Mesenchymal stem cell (in vitro differentiated cells and primary cell): ENCODE data around the gene KCNK18.
A peak's percentile ranks its signal among the peaks of the same experiment; 100 is the strongest.

Experiments used
- DNase-seq: peaks from one replicate; pipeline ENCODE4 v3.0.0-alpha.2; 2013
- H2AFZ ChIP-seq: one replicate; pipeline ENCODE4 v1.6.1; 2013; ENCODE audit warnings: low read depth, mild to moderate bottlenecking, control low read depth, inconsistent platforms, low read length, moderate library complexity
- H2AK5ac ChIP-seq: 2 replicates; pipeline ENCODE4 v1.6.1; 2013; ENCODE audit warnings: low read length, moderate library complexity, mild to moderate bottlenecking, inconsistent platforms; ENCODE audit not compliant: severe bottlenecking
- H2BK120ac ChIP-seq: one replicate; pipeline ENCODE4 v1.6.1; 2013; ENCODE audit warnings: low read depth, mild to moderate bottlenecking, inconsistent platforms, low read length, moderate library complexity
- H2BK12ac ChIP-seq, 2 experiments: one replicate each; pipeline ENCODE4 v1.6.1; 2013; ENCODE audit warnings: inconsistent platforms in 2 of 2, low read length in 2 of 2, mild to moderate bottlenecking in 2 of 2, moderate library complexity in 2 of 2, control low read depth in 1 of 2
- H2BK15ac ChIP-seq: one replicate; pipeline ENCODE4 v1.6.1; 2013; ENCODE audit warnings: mild to moderate bottlenecking, low read depth, inconsistent platforms; ENCODE audit not compliant: poor library complexity, severe bottlenecking
- H2BK5ac ChIP-seq: 2 replicates; pipeline ENCODE4 v1.6.1; 2013; ENCODE audit warnings: low read depth, mild to moderate bottlenecking, low read length, control low read depth, inconsistent platforms; ENCODE audit not compliant: poor library complexity, severe bottlenecking
- H3K14ac ChIP-seq, 2 experiments: one replicate each; pipeline ENCODE4 v1.6.1; 2013; ENCODE audit warnings: inconsistent platforms in 2 of 2, low read length in 2 of 2, control low read depth in 1 of 2, mild to moderate bottlenecking in 1 of 2, moderate library complexity in 1 of 2
- H3K18ac ChIP-seq, 2 experiments: one replicate each; pipeline ENCODE4 v1.6.1; 2013; ENCODE audit warnings: inconsistent platforms in 2 of 2, low read length in 2 of 2, control low read depth in 1 of 2, low read depth in 1 of 2, mild to moderate bottlenecking in 1 of 2
- H3K23ac ChIP-seq, 2 experiments: one replicate each; pipeline ENCODE4 v1.6.1; 2013; ENCODE audit warnings: inconsistent platforms in 2 of 2, low read length in 2 of 2, mild to moderate bottlenecking in 2 of 2, moderate library complexity in 2 of 2, control low read depth in 1 of 2
- H3K27ac ChIP-seq: 2 replicates; pipeline ENCODE4 v1.5.1; 2013; ENCODE audit warnings: mild to moderate bottlenecking, moderate library complexity, low read length, control low read depth, inconsistent platforms; ENCODE audit not compliant: poor library complexity, severe bottlenecking
- H3K27me3 ChIP-seq, 2 experiments: 2 replicates each; pipeline versions ENCODE4 v1.6.1 to v1.7.0; 2013; ENCODE audit warnings: low read length in 2 of 2, mild to moderate bottlenecking in 2 of 2, moderate library complexity in 2 of 2, control low read depth in 1 of 2, inconsistent platforms in 1 of 2; ENCODE audit not compliant: control insufficient read depth in 1 of 2, insufficient read depth in 1 of 2
- H3K36me3 ChIP-seq, 2 experiments: 2 replicates each; pipeline versions ENCODE4 v1.6.1 to v1.7.0; 2013; ENCODE audit warnings: low read length in 2 of 2, control low read depth in 1 of 2, inconsistent platforms in 1 of 2, low read depth in 1 of 2, mild to moderate bottlenecking in 1 of 2; ENCODE audit not compliant: insufficient read depth in 2 of 2, control insufficient read depth in 1 of 2
- H3K4ac ChIP-seq, 2 experiments: one replicate each; pipeline ENCODE4 v1.6.1; 2013; ENCODE audit warnings: inconsistent platforms in 2 of 2, low read length in 2 of 2, mild to moderate bottlenecking in 2 of 2, moderate library complexity in 2 of 2, control low read depth in 1 of 2, low read depth in 1 of 2
- H3K4me1 ChIP-seq: 2 replicates; pipeline ENCODE4 v1.6.1; 2013; ENCODE audit warnings: low read depth, low read length, control low read depth; ENCODE audit not compliant: control insufficient read depth, insufficient read depth
- H3K4me2 ChIP-seq: 2 replicates; pipeline ENCODE4 v1.6.1; 2013; ENCODE audit warnings: low read length, mild to moderate bottlenecking, inconsistent platforms; ENCODE audit not compliant: poor library complexity, severe bottlenecking
- H3K4me3 ChIP-seq, 2 experiments: 2 replicates each; pipeline versions ENCODE4 v1.5.1 to v1.7.0; 2013; ENCODE audit warnings: low read length in 2 of 2, mild to moderate bottlenecking in 2 of 2, control low read depth in 1 of 2, low read depth in 1 of 2; ENCODE audit not compliant: insufficient read depth in 1 of 2
- H3K79me1 ChIP-seq: replicated peaks from 2 replicates; pipeline ENCODE4 v1.6.1; 2013; ENCODE audit warnings: mild to moderate bottlenecking, control low read depth, low read length, inconsistent platforms; ENCODE audit not compliant: poor library complexity, severe bottlenecking
- H3K9ac ChIP-seq: 2 replicates; pipeline ENCODE4 v1.7.0; 2013; ENCODE audit warnings: mild to moderate bottlenecking, low read length, moderate library complexity
- H3K9me3 ChIP-seq: 2 replicates; pipeline ENCODE4 v1.7.0; 2013; ENCODE audit warnings: mild to moderate bottlenecking, low read length; ENCODE audit not compliant: control insufficient read depth
- H4K8ac ChIP-seq: one replicate; pipeline ENCODE4 v1.6.1; 2013; ENCODE audit warnings: inconsistent platforms, mild to moderate bottlenecking, low read length, moderate library complexity
- H4K91ac ChIP-seq: one replicate; pipeline ENCODE4 v1.6.1; 2013; ENCODE audit warnings: mild to moderate bottlenecking, low read length, inconsistent platforms
- WGBS: methylation state at CpG from one replicate; pipeline ENCODE4 v1.1.7; 2013; ENCODE audit warnings: mixed read lengths; 5-methylcytosine and 5-hydroxymethylcytosine counted together

The KCNK18 gene

DNA sequence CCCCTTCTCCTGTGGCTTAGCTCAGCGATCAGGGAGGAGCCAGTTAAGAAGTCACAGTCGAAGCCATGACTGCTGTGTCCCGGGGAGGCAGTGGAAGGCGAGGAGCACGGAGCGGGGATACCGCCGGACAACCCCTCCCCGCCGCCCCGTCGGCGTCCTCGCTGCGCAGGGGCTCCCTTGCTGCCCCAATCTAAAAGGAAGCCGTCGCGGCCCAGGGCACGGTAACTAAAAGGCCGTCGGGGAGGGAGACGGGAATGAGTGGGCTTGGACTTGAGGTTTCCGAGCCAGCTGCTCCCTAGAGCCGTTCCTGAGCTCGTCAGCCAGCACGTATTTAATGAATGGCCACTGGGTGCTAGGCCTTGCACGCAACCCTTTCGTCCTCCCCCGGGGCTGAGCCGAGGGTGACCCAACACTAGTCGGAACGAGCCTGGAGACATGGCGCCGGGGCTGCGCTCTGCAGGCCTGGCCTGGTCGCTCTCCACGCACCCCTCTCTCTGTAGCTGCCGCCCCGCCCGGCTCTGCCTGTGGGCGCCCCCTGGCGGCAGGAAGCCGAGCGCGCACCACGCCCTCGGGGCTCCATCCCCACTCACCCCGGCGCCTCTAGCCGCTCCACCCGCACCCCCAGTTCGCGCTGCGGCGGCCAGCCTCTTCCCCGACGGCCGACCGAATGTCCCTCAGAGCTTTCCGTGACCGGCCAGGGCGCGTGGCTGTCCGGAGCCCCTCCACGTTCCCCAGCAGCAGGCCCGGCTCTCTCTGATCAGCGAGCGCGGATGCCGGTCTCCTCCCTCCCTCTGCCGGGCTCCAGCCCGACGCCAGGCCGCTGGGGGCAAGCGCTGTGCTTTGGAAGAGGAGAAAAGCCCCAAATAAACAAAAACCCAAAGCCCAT is 29.3 kb upstream of the KCNK18 start:
- Histone ChIP-seq H3K27me3 (peaks cover 99% of the 10 kb centered on the region in 2 experiments), H2BK5ac (no peak overlapping the region)
- WGBS: 4% methylated on average over 70 of the region's 75 CpGs

DNA sequence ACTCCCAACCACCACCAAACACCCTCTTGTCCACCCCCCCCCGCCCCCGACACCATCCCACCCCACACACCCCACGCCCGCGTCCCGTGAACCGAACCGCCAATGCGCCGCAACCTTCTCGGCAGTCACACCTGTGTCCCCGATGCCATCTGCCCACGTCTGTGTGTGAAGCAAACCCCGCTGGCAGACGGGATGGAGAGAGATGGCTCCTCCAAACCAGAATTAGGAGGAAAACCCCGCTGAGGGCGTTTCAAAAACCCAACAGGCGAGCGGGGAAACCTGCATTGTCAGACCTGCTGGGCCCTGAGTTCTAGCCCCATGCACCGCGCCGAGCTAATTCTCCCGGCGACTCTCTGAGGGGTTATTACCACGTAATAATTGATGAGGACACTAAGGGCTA is 28.6 kb upstream of the KCNK18 start:
- H2AFZ ChIP-seq: no peak overlapping the region
- no peak overlapping the region for H3K14ac ChIP-seq
- no peak overlapping the region for H4K91ac ChIP-seq
- H2BK15ac ChIP-seq: no peak overlapping the region
- no peaks in the 10 kb centered on the region for H3K79me1 ChIP-seq
- H2AK5ac ChIP-seq: no peak overlapping the region
- peaks cover 18% of the 10 kb centered on the region for H3K4me1 ChIP-seq
- H3K4me2 ChIP-seq: no peak overlapping the region
- no peak overlapping the region for H2BK120ac ChIP-seq
- no peak overlapping the region for H3K9ac ChIP-seq
- H3K4me3 ChIP-seq: no peak overlapping the region
- H4K8ac ChIP-seq: no peak overlapping the region
- no peak for DNase-seq
- no peak overlapping the region for H3K18ac ChIP-seq
- 12% methylated on average over 18 of the region's 25 CpGs for WGBS
- no peak overlapping the region for H3K4ac ChIP-seq
- peaks cover 99% of the 10 kb centered on the region in 2 experiments for H3K27me3 ChIP-seq
- H3K23ac ChIP-seq: no peak overlapping the region
- H3K27ac ChIP-seq: no peak overlapping the region
- H2BK12ac ChIP-seq: no peak overlapping the region
- no peak overlapping the region for H2BK5ac ChIP-seq
- no peaks in the 10 kb centered on the region for H3K9me3 ChIP-seq
- no peaks in the 10 kb centered on the region for H3K36me3 ChIP-seq

More for the DNA sequence above, 29.3 kb upstream of the KCNK18 start:
- Histone ChIP-seq H3K4me2 (peak overlapping the region; percentile 28), H3K4ac (no peak overlapping the region), H2BK120ac (no peak overlapping the region), H3K18ac (peak overlapping the region in 1 of 2 experiments; percentile 30), H3K14ac (no peak overlapping the region), H2BK15ac (no peak overlapping the region), H3K79me1 (no peaks in the 10 kb centered on the region), H3K27ac (no peak overlapping the region), H3K4me3 (peak overlapping the region; percentile 8 to 50), H3K36me3 (no peaks in the 10 kb centered on the region), H3K9me3 (no peaks in the 10 kb centered on the region), H3K23ac (no peak overlapping the region), H2BK12ac (no peak overlapping the region), H4K8ac (no peak overlapping the region), H3K9ac (no peak overlapping the region), H2AK5ac (no peak overlapping the region), H2AFZ (peak overlapping the region; percentile 77), H4K91ac (no peak overlapping the region), H3K4me1 (peaks cover 25% of the 10 kb centered on the region)
- DNase-seq: peak; percentile 35

- Histone ChIP-seq H2BK12ac (no peak overlapping the region), H2AK5ac (no peak overlapping the region), H2BK15ac (no peak overlapping the region), H4K8ac (no peak overlapping the region), H3K4me2 (no peak overlapping the region), H3K36me3 (no peaks in the 10 kb centered on the region), H3K27me3 (peaks cover 99% of the 10 kb centered on the region in 2 experiments), H3K27ac (no peak overlapping the region), H3K4ac (no peak overlapping the region), H3K14ac (no peak overlapping the region), H2BK5ac (no peak overlapping the region), H3K4me3 (no peak overlapping the region), H3K18ac (no peak overlapping the region), H4K91ac (no peak overlapping the region), H2BK120ac (no peak overlapping the region), H3K9me3 (no peaks in the 10 kb centered on the region), H3K79me1 (no peaks in the 10 kb centered on the region), H3K9ac (no peak overlapping the region), H3K23ac (no peak overlapping the region), H3K4me1 (peaks cover 18% of the 10 kb centered on the region), H2AFZ (no peak overlapping the region)
- WGBS: 38% methylated on average over 2 of the region's 2 CpGs
- no peak for DNase-seq
Observed at GRCh38 chr10:117169480-117169879, 27.8 kb upstream of the KCNK18 start.

DNA sequence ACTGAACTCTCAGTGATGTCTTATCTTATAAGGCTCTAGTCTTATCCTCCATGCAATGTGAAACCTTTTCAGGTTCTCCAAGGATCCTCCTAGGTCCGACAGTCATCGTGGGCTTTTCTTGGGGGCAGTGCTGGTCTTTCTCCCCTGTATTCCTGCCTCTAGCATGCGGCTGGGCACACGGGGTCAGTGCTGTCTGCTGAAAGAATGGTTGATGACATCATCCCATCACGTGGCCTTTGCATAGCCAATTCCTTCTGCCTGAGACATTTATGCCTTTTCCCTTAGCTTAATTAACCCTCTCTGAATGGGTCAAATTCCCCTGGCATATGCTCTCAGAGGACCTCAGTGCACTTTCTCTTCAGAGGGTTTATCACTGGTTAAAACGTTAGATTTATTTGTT is 27.0 kb upstream of the KCNK18 start:
- H3K4me2 ChIP-seq: no peak overlapping the region
- no peak for DNase-seq
- no peak overlapping the region for H3K4ac ChIP-seq
- no peak overlapping the region for H2AFZ ChIP-seq
- no peak overlapping the region for H4K8ac ChIP-seq
- peaks cover 17% of the 10 kb centered on the region for H3K4me1 ChIP-seq
- H3K18ac ChIP-seq: no peak overlapping the region
- no peak overlapping the region for H2AK5ac ChIP-seq
- no peak overlapping the region for H3K27ac ChIP-seq
- H3K14ac ChIP-seq: no peak overlapping the region
- H3K23ac ChIP-seq: no peak overlapping the region
- no peak overlapping the region for H2BK15ac ChIP-seq
- H4K91ac ChIP-seq: no peak overlapping the region
- no peak overlapping the region for H2BK5ac ChIP-seq
- peaks cover 95% of the 10 kb centered on the region in 2 experiments for H3K27me3 ChIP-seq
- H2BK120ac ChIP-seq: no peak overlapping the region
- H3K36me3 ChIP-seq: no peaks in the 10 kb centered on the region
- no peak overlapping the region for H2BK12ac ChIP-seq
- 19% methylated on average over 6 of the region's 6 CpGs for WGBS
- H3K9ac ChIP-seq: no peak overlapping the region
- H3K4me3 ChIP-seq: no peak overlapping the region
- no peaks in the 10 kb centered on the region for H3K9me3 ChIP-seq
- no peaks in the 10 kb centered on the region for H3K79me1 ChIP-seq
